H1 (cell line): Measurements from ENCODE around the gene PVR. TPM values are rescaled to one million over a fixed set of nuclear protein-coding genes. Genes with fewer than 3 reads are reported as not detected.

Experiments used
- CTCF ChIA-PET: fragments of 300-600 bp; sonication (Branson Sonifier 250); formaldehyde crosslinking; loops from one replicate; lab custom pipeline; 2021; ENCODE audit not compliant: partially characterized antibody; lab: Charles Lee
- POLR2A ChIA-PET: fragments of 300-600 bp; sonication (Branson Sonifier 250); formaldehyde crosslinking; loops from one replicate; lab custom pipeline; 2021; ENCODE audit warnings: inconsistent platforms; ENCODE audit not compliant: partially characterized antibody; lab: Charles Lee
- DNase-seq, 2 experiments: peaks; one replicate each; pipeline versions ENCODE4 v3.0.0 to v3.0.0-alpha.2; 2010 to 2022; ENCODE audit warnings: low spot score in 2 of 2, low read depth in 1 of 2, mixed read lengths in 1 of 2
- FAIRE-seq: peaks from 2 replicates; lab custom pipeline; 2011; peaks lifted over from hg19 to GRCh38; lab: Jason Lieb, UNC
- H2AFZ ChIP-seq: 2 replicates; pipeline ENCODE4 v1.8.1; 2012; ENCODE audit warnings: low read length, inconsistent platforms
- H2AK5ac ChIP-seq: 2 replicates; pipeline ENCODE4 v1.6.1; 2013; ENCODE audit warnings: low read depth, low read length
- H2BK120ac ChIP-seq: replicated peaks from 2 replicates; pipeline ENCODE3; 2013; ENCODE audit warnings: low read depth, low read length, inconsistent platforms
- H2BK12ac ChIP-seq: 2 replicates; pipeline ENCODE4 v1.6.1; 2013; ENCODE audit warnings: low read depth, low read length
- H2BK15ac ChIP-seq: 2 replicates; pipeline ENCODE4 v1.6.1; 2013; ENCODE audit warnings: low read length
- H2BK20ac ChIP-seq: 2 replicates; pipeline ENCODE4 v1.6.1; 2013; ENCODE audit warnings: low read length
- H2BK5ac ChIP-seq: 2 replicates; pipeline ENCODE4 v1.6.1; 2013; ENCODE audit warnings: low read depth, low read length
- H3K14ac ChIP-seq: 2 replicates; pipeline ENCODE4 v1.6.1; 2013; ENCODE audit warnings: inconsistent platforms; ENCODE audit not compliant: insufficient read length
- H3K18ac ChIP-seq: 2 replicates; pipeline ENCODE4 v1.6.1; 2013; ENCODE audit warnings: low read length; ENCODE audit errors: extremely low read depth
- H3K23ac ChIP-seq: 2 replicates; pipeline ENCODE4 v1.6.1; 2013; ENCODE audit warnings: inconsistent platforms; ENCODE audit not compliant: insufficient read length
- H3K23me2 ChIP-seq: 2 replicates; pipeline ENCODE4 v1.6.1; 2013; ENCODE audit warnings: low read depth, low read length
- H3K27ac ChIP-seq: 2 replicates; pipeline ENCODE4 v1.6.1; 2011; ENCODE audit warnings: low read depth, low read length, inconsistent platforms
- H3K27me3 ChIP-seq, 4 experiments: replicated peaks in 1 of 4; 1 replicate in 1 of 4; 2 replicates in 3 of 4; pipeline versions ENCODE4 v1.6.1 to v1.8.1; 2011 to 2013; ENCODE audit warnings: low read length in 3 of 4, mild to moderate bottlenecking in 3 of 4, inconsistent platforms in 2 of 4, mixed read lengths in 2 of 4, moderate library complexity in 1 of 4; ENCODE audit not compliant: control insufficient read depth in 3 of 4, insufficient read depth in 3 of 4; ENCODE audit errors: extremely low read depth in 1 of 4
- H3K36me3 ChIP-seq, 4 experiments: 2 replicates each; pipeline versions ENCODE4 v1.6.1 to v1.8.1; 2011 to 2013; ENCODE audit warnings: mild to moderate bottlenecking in 4 of 4, low read length in 3 of 4, moderate library complexity in 2 of 4, control low read depth in 1 of 4, inconsistent platforms in 1 of 4; ENCODE audit not compliant: insufficient read depth in 4 of 4, control insufficient read depth in 2 of 4
- H3K4ac ChIP-seq: replicated peaks from 2 replicates; pipeline ENCODE3; 2013; ENCODE audit warnings: low read length, low read depth, mixed read lengths, inconsistent platforms; ENCODE audit not compliant: insufficient read length
- H3K4me1 ChIP-seq, 4 experiments: replicated peaks in 1 of 4; 1 replicate in 1 of 4; 2 replicates in 3 of 4; pipeline versions ENCODE4 v1.6.1 to v1.8.1; 2011 to 2013; ENCODE audit warnings: low read length in 3 of 4, inconsistent platforms in 2 of 4, mixed read lengths in 1 of 4; ENCODE audit not compliant: insufficient read depth in 4 of 4, control insufficient read depth in 3 of 4
- H3K4me2 ChIP-seq, 2 experiments: 2 replicates each; pipeline versions ENCODE4 v1.6.1 to v1.8.1; 2011 to 2013; ENCODE audit warnings: low read depth in 2 of 2, low read length in 2 of 2, control low read depth in 1 of 2, inconsistent platforms in 1 of 2, mild to moderate bottlenecking in 1 of 2; ENCODE audit not compliant: insufficient read depth in 1 of 2
- H3K4me3 ChIP-seq, 4 experiments: fragments of 200-600, 300-600 bp in 1 of 4; sonication (generic), shearing (Covaris generic), sonication (Bioruptor Twin) in 1 of 4; 2 replicates each; pipeline versions ENCODE4 v1.5.1 to v1.8.1; 2011 to 2016; ENCODE audit warnings: low read length in 4 of 4, low read depth in 3 of 4, control low read depth in 2 of 4, inconsistent platforms in 2 of 4, mild to moderate bottlenecking in 2 of 4, mixed read lengths in 1 of 4, moderate library complexity in 1 of 4; ENCODE audit not compliant: insufficient read depth in 2 of 4; ENCODE audit errors: extremely low read depth in 1 of 4
- H3K56ac ChIP-seq: replicated peaks from 2 replicates; pipeline ENCODE3; 2013; ENCODE audit warnings: low read depth, mild to moderate bottlenecking, mixed read lengths, low read length, inconsistent platforms; ENCODE audit not compliant: insufficient read length
- H3K79me1 ChIP-seq: 2 replicates; pipeline ENCODE4 v1.6.1; 2013; ENCODE audit warnings: low read depth, low read length, control low read depth
- H3K79me2 ChIP-seq, 2 experiments: 2 replicates each; pipeline versions ENCODE4 v1.6.1 to v1.8.1; 2012 to 2013; ENCODE audit warnings: low read length in 2 of 2, mild to moderate bottlenecking in 2 of 2, inconsistent platforms in 1 of 2; ENCODE audit not compliant: insufficient read depth in 2 of 2, control insufficient read depth in 1 of 2
- H3K9ac ChIP-seq, 4 experiments: replicated peaks in 1 of 4; 1 replicate in 1 of 4; 2 replicates in 3 of 4; pipeline versions ENCODE4 v1.6.1 to v1.8.1; 2011 to 2013; ENCODE audit warnings: low read depth in 3 of 4, low read length in 3 of 4, control low read depth in 2 of 4, mild to moderate bottlenecking in 2 of 4, moderate library complexity in 2 of 4, inconsistent platforms in 1 of 4; ENCODE audit errors: extremely low read depth in 1 of 4
- H3K9me3 ChIP-seq, 2 experiments: 2 replicates each; pipeline versions ENCODE4 v1.6.1 to v1.8.1; 2012 to 2013; ENCODE audit warnings: mild to moderate bottlenecking in 2 of 2, moderate library complexity in 2 of 2, control low read depth in 1 of 2, inconsistent platforms in 1 of 2, low read depth in 1 of 2, low read length in 1 of 2, mixed read lengths in 1 of 2; ENCODE audit not compliant: insufficient read depth in 2 of 2
- H4K20me1 ChIP-seq, 2 experiments: replicated peaks in 1 of 2; 2 replicates each; pipeline versions ENCODE3 to v1.8.1; 2011 to 2013; ENCODE audit warnings: inconsistent platforms in 2 of 2, low read length in 2 of 2, mild to moderate bottlenecking in 1 of 2; ENCODE audit not compliant: insufficient read depth in 2 of 2, control insufficient read depth in 1 of 2
- H4K5ac ChIP-seq: 2 replicates; pipeline ENCODE4 v1.6.1; 2013; ENCODE audit warnings: low read length, low read depth, mixed read lengths, inconsistent platforms; ENCODE audit not compliant: insufficient read length
- H4K8ac ChIP-seq: 2 replicates; pipeline ENCODE4 v1.8.0; 2013; ENCODE audit warnings: mild to moderate bottlenecking, moderate library complexity, low read length, inconsistent platforms; ENCODE audit not compliant: insufficient read depth; ENCODE audit errors: extremely low read depth
- H4K91ac ChIP-seq: replicated peaks from 2 replicates; pipeline ENCODE3; 2013; ENCODE audit warnings: low read length, mixed read lengths, inconsistent platforms; ENCODE audit not compliant: insufficient read length
- BCL11A ChIP-seq, 2 experiments: IDR thresholded peaks; one replicate each; pipeline ENCODE4 v1.6.1; 2011; ENCODE audit warnings: low read depth in 2 of 2, low read length in 2 of 2, mild to moderate bottlenecking in 2 of 2
- CHD1 ChIP-seq: IDR thresholded peaks from 2 replicates; pipeline ENCODE4 v1.6.1; 2012; ENCODE audit warnings: low read depth, low read length, improper control_type of control experiment
- JUN ChIP-seq: IDR thresholded peaks from 2 replicates; pipeline ENCODE4 v1.6.1; 2011; ENCODE audit warnings: low read depth, mild to moderate bottlenecking, improper control_type of control experiment, low read length
- PHF8 ChIP-seq: fragments of 200-600 bp; sonication (generic); conservative IDR thresholded peaks from 2 replicates; pipeline ENCODE4 v1.7.1; 2012; ENCODE audit warnings: low read depth, mild to moderate bottlenecking, inconsistent platforms, low read length, moderate library complexity
- POU5F1 ChIP-seq: IDR thresholded peaks from 2 replicates; pipeline ENCODE4 v1.6.1; 2011; ENCODE audit warnings: low read depth, mild to moderate bottlenecking, low read length, moderate library complexity
- RBBP5 ChIP-seq: IDR thresholded peaks from 2 replicates; pipeline ENCODE4 v1.7.1; 2012; ENCODE audit warnings: low read depth, mild to moderate bottlenecking, inconsistent platforms, low read length, moderate library complexity, borderline replicate concordance
- SIN3A ChIP-seq, 2 experiments: IDR thresholded peaks in 1 of 2; conservative IDR thresholded peaks in 1 of 2; 2 replicates each; pipeline ENCODE4 v1.6.1; 2011 to 2012; ENCODE audit warnings: low read length in 2 of 2, improper control_type of control experiment in 1 of 2, low read depth in 1 of 2, mild to moderate bottlenecking in 1 of 2
- SP1 ChIP-seq: IDR thresholded peaks from 2 replicates; pipeline ENCODE4 v1.6.1; 2011; ENCODE audit warnings: low read depth, low read length
- SP2 ChIP-seq: IDR thresholded peaks from 2 replicates; pipeline ENCODE4 v1.6.1; 2012; ENCODE audit warnings: mild to moderate bottlenecking, low read length, inconsistent platforms
- TEAD4 ChIP-seq: IDR thresholded peaks from 2 replicates; pipeline ENCODE4 v1.6.1; 2012; ENCODE audit warnings: low read depth, low read length, inconsistent platforms, mixed read lengths
- WGBS, 2 experiments: shearing (Covaris generic) in 1 of 2; methylation state at CpG; one replicate each; pipeline versions ENCODE4 v1.1.6 to v1.1.7; 2013 to 2015; ENCODE audit warnings: low lambda C conversion rate in 2 of 2, mixed read lengths in 2 of 2, inconsistent platforms in 1 of 2, low coverage in 1 of 2, missing lambda C conversion rate in 1 of 2; ENCODE audit not compliant: insufficient replicate concordance in 2 of 2, insufficient coverage in 1 of 2, insufficient read length in 1 of 2; ENCODE audit errors: extremely low coverage in 1 of 2, missing lambda C conversion rate in 1 of 2; 5-methylcytosine and 5-hydroxymethylcytosine counted together
- polyA plus RNA-seq, 7 experiments: library from polyadenylated mRNA; depleted of rRNA in 3 of 7; stranded (reverse) in 5 of 7; unstranded in 2 of 7; fragments of >200 nt in 5 of 7; fragments of 200-250 nt in 2 of 7; gene quantifications; 1 replicate in 5 of 7; 2 replicates in 1 of 7; 4 replicates in 1 of 7; pipeline versions ENCODE4 v1.2.1 to v1.2.3, GENCODE V29; 2011 to 2013; ENCODE audit warnings: missing spikeins in 2 of 7, mixed read lengths in 2 of 7
- total RNA-seq: library from RNA; stranded (reverse); fragmentation: NEBNext Ultra II Directional; extraction: Animal tissue kit (Norgen Biotek cat#: 25700); gene quantifications from 2 replicates; pipeline ENCODE4 v1.2.1, GENCODE V29; 2021

PVR gene
- total and polyA plus RNA-seq, 2 of the 8 experiments (the other 6 are each of a cell fraction or from before 2014, with no cell fraction given), result 13.3 to 14.8 TPM

DNA sequence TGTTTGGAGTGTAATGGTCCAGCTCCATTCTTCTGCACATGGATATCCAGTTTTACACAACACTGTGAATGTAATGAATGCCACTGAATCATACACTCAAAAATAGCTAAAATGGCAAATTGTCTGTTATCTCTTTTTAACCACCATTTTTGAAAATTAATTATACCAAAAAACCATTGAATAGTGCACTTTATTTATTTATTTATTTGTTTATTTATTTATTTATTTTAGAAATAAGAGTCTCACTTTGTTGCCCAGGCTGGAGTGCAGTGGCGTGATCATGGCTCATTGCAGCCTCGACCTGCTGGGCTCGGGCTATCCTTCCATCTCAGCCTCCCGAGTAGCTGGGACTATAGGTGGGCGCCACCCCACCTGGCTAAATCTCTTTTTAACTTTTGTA lies 20.3 kb downstream of the PVR start:
- WGBS, 2 experiments, result 90% methylated on average over 5 of the region's 5 CpGs; no CpG with 5 or more reads in 1 of the 2 experiments
- no peak overlapping the region for H4K91ac ChIP-seq
- no peak overlapping the region for H2AFZ ChIP-seq
- H3K4ac ChIP-seq, result no peak overlapping the region
- no peak overlapping the region for H2BK12ac ChIP-seq
- H3K4me3 ChIP-seq, result no peak overlapping the region
- no peak overlapping the region for H3K23ac ChIP-seq
- H4K5ac ChIP-seq, result no peak overlapping the region
- TF ChIP-seq JUN, result no peak
- no peak for TF ChIP-seq CHD1
- no peak for TF ChIP-seq RBBP5
- TF ChIP-seq TEAD4, result no peak
- no peak for TF ChIP-seq SP1
- no peak for TF ChIP-seq PHF8
- TF ChIP-seq POU5F1, result no peak
- TF ChIP-seq BCL11A (IDR thresholded peaks at IDR 0.05; ENCODE audit: low read depth in 2 of 2, low read length in 2 of 2), result no peak
- no peak for TF ChIP-seq SP2
- no peak for TF ChIP-seq SIN3A (conservative IDR thresholded peaks at IDR 0.05 in 1 of 2, IDR thresholded peaks at IDR 0.05 in 1 of 2; ENCODE audit: low read depth in 1 of 2, low read length in 2 of 2)
- TF ChIP-seq, all 59 proteins: peak for 0
- no peaks in the 10 kb centered on the region for H3K79me1 ChIP-seq
- no peaks in the 10 kb centered on the region for H3K79me2 ChIP-seq
- no peak overlapping the region for H2BK120ac ChIP-seq
- no peak overlapping the region for H3K56ac ChIP-seq
- H4K8ac ChIP-seq, result no peak overlapping the region
- H3K18ac ChIP-seq, result no peak overlapping the region
- CTCF ChIA-PET, result interaction anchor here (0.6 to 13.3 kb wide), 10 partner anchors 8 to 119 kb away, joined by 3 to 126 read pairs (median 4); no protein-coding TSS in a partner anchor
- no peaks in the 10 kb centered on the region for H3K23me2 ChIP-seq
- no peak overlapping the region for H2BK5ac ChIP-seq
- H3K14ac ChIP-seq, result no peak overlapping the region
- H3K4me2 ChIP-seq, result no peak overlapping the region
- POLR2A ChIA-PET, result interaction anchor here (0.5 to 2.2 kb wide), 4 partner anchors 9 to 93 kb away, joined by 3 to 6 read pairs (median 5); no protein-coding TSS in a partner anchor
- H3K36me3 ChIP-seq, result peaks cover 2 to 24% (median 7%) of the 10 kb centered on the region in 4 experiments; a peak in 5 of 8 replicates
- no peaks in the 10 kb centered on the region for H3K9me3 ChIP-seq
- no peaks in the 10 kb centered on the region; a peak in 2 of 7 replicates for H3K4me1 ChIP-seq
- FAIRE-seq (no peak), DNase-seq (no peak)
- H3K9ac ChIP-seq, result no peak overlapping the region
- no peaks in the 10 kb centered on the region for H3K27me3 ChIP-seq
- no peaks in the 10 kb centered on the region for H4K20me1 ChIP-seq
- H2BK15ac ChIP-seq, result no peak overlapping the region
- no peak overlapping the region for H2AK5ac ChIP-seq
- H2BK20ac ChIP-seq, result no peak overlapping the region
- no peak overlapping the region for H3K27ac ChIP-seq
